Activated effector memory CD4-positive, alpha-beta T cell treated with anti-CD3 and anti-CD28 coated beads, Interleukin-2, amount 50 U/mL, for 16 hours (primary cell): ENCODE results near the gene HDAC4.

Source experiments
- DNase-seq: peaks from one replicate; pipeline ENCODE4 v3.0.0-alpha.2; 2020

The HDAC4 gene

DNA sequence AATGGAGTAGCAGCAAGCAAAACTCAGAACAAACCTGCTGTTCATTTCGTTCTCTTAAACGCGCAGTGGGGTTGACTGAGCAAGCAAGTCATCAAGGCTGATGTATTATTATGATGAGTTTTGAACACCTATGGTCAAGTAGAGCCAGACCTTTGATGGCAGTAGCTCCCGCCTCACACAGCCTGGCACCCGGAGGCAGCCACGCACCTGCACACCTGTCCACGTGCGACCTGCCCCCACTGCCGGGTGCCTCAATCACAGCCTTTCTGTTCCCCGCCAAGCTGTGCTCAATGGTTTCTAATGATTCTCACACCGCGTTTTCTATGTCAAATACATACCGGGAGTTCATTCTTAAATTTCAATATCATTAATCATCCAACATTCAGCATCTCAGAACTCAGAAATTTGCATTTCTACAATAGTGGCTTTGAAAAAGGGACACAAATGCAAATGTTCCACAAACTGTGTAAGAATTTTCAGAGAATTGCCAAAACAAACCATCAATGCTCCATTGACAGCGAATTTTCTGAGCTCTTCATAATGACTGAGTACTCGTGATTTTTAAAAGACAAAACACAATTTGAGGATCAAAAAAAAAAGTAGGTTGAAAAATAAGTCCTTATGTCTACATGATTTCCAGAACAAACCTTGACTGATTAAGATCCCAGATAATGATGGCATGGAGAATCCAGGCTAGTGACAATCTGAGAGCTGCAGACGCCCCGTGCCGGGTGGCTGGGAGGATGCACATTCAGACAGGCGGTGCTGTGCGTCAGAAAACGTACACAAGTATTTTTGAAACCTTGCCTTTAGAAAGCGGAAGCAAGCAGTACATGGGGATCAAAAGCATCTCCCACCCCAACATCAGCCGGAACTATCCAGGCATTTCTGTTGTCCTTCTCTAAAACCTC lies 56.6 kb downstream of the HDAC4 start:
- no peak for DNase-seq

DNA sequence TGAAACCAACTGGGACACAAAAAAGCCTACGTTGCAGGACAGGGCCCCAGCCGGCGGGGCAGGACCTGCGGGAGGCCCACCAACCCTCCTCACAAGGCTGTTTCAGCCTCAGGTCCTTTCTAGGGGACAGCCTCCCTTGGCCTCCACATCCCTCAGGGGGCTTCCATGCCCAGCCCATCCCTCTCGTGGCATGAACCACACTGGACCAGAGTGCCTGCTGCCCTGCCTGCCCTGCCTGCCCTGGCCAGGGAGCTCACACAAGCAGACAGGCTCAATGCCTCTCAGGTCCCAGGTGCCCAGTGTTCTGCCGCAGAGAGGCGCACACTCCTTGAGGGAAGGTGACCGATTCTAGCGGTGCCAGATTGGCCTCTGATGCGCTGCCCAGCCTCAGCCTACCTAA lies 57.4 kb downstream of the HDAC4 start:
- DNase-seq: no peak

DNA sequence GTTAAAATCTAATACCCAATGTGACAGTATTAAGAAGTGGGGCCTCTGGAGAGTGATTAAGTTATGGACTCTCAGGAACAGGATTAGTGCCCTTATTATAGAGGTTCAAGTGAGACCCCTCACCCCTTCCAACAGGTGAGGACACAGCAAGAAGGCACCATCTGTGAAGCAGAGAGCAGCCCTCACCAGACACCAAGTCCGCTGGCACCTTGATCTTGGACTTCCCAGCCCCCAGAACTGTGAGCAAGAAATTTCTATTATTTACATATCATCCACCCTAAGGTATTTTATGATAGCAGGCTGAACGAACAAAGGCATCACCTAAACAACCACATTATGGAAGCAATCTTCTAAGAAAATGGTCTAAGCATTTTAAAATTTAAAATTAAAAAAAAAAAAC lies 59.0 kb downstream of the HDAC4 start:
- DNase-seq: no peak

DNA sequence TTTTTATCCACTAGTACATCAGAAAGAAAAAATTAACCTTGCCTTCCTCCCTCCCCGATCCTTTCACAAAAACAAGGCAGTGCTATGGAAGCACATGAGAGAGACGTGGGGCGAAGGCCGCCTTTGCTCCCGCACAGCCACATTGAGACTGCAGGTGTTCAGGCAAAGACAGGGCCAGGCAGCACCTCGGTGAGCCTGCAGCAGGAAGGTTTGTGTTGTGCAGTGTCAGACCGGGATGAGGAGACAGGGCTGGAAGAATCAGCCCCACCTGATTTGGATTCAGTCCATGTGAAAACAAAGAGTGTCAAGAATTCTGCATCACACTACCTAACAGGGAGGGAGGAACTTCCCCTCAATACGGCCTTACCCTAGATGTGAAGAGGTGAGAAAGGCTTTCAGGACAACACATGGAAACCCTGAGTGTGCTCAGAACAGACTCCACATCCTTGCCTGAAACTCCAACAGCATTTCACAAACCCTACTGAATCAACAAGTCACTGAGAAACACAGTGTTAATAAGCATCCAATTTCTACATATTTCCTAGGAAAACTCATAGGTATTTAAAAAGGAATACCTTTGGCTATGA lies 59.6 kb downstream of the HDAC4 start:
- no peak for DNase-seq

DNA sequence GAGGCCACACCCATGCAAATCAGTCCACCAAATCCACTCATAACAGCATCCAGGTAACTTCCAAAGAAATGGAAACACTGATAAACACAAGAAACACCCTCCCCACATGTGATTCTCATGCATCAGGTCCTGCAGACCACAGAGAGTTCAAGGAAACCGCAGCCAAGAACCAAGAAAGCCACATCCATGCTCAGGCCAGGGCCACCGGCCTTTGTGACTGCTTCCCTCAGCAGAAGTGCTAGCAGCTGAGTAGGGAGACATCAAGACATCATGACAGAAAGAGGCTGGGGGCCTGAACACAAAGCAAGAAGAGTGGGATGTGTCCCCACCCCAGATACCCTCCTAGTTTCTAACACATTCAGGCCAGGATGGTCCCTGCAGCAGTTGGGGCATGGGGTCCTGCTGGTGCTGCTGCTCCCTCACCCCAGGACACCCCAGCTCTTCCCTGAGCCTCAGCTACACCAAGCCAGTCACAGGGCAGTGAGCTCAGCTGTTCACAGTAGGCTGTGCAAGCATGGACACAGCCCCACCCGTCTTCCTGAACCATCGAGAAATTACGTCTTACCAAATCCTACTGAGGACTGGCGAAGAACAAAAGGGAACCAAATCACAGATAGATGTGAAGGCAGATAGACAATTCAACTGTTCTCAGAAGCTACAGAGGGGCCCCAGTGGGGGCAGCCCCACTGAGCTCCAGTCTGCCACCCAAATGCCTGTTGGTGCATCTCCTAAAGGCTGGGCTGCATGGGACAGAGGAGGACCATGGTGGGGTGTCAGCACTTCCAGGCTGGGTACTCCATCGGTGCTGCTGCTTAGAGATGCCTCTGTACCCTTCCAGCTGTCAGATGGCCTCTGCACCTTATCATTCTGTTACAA lies 60.9 kb downstream of the HDAC4 start:
- DNase-seq: no peak

DNA sequence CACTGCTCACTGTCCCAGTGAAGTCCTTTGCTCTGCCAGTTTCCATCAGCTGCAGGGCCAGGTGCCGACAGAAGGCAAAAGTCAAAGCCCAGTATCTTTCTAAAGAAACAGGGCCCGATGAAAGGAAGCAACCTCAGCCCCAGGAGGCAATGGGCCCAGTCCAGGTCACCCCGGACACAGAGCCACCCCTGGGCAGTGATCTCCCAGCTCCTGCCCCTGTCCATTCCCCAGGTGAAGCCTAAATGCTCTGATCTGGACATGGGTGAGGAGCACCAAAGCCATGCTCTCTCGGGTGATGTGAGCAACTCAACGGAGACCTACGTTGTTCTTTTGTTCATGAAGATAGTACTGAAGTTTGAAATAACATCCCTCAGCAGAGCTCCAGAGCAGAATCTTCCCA lies 61.6 kb downstream of the HDAC4 start:
- no peak for DNase-seq

DNA sequence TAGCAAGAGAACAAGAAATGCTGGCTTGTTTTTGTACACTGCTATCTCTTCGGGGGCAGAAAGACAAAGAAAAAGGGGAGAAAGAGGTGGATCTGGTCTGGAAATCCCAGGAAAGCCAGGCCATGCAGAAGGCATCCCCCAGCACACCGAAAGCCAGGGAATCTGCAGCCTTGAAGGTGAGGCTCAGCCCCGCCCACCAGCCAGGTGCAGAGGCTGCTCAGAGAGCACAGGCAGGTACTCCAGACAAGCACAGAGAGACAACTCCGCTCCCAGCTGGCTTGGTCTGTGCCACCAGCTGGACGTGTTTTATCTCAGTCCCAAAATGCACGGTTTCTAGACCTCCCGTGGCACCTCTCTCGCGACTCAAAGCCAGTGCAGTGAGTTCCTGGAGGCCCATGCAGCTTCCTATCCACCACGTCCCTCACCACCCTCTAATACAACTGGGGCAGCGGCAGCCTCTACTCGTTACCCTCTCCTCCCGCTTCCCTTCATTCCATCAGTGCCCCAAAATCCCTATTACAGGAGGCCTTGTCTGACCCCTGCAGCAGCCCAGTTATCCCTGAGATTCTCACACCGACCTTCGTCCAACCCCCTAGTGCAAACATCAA lies 62.8 kb downstream of the HDAC4 start:
- no peak for DNase-seq

DNA sequence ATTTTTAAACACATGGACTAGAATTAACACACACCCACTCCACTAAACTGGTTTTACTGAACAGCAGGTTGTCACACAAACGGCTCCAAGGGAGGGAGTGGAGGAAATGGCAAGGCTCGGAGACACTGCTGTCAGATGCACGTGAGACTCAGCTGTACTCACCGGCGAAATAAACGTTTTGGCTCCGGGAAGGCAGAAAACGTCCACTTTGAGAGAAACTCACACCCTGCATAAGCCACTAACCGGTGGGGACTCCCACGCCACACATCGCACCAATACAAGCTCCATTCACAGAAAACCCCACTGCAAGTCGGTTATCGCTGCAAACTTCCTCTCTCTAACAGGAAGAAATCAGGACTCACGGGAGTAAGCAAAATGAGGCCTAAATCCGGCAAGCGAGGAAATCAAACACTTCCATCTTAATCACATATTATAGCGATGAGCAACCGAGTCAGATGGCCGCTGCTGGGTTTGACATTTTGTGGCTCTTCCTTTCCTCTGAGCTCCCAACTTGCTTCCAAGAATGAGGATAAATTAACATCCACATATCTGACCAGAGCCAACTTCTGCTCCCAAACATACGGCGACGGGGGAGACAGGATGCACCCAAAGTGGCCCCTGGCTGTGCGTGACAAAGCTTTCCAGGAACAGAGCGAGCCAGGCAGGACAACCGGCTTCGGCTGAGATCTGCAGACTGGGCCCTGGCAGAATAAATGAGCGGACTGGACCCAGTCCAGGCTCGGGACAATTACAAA lies 63.5 kb downstream of the HDAC4 start:
- DNase-seq: no peak

DNA sequence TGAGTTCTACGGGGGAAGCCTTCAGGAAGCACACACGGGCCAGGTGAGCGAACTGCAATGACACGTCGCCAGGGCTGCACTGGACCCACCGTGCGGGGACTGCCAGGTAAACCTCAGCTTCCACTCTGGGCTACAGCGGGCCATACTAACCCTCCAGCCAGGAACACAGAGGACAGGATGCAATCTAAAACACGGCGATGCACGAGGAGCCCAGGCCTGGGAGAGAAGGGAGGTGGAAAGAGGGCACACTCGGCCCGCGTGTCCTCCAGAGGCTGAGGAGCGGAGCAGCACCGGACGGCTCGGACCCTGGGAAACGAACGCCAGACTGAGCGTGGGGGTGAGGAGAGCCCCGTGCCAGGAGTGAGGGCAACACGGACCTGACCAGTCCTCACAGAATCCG lies 69.3 kb downstream of the HDAC4 start:
- no peak for DNase-seq

DNA sequence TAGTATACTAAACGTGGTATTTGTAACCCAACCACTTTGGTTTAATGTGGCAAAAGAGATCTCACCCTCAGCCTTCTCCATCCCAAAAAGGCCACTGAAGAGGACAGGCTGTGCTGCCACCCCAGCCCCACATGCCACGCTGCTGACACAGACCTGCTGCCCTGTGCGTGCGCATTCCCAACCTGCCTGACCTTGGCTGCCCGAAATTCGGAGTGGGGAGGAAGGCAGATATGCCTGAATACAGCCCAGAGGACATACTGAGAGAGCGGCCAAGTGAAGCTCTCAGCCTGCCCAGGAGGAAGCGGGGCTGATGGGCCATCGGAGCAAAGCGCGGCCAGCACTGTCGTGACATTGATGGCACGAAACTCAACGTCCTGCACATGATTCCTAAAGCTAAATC lies 70.0 kb downstream of the HDAC4 start:
- DNase-seq: no peak

DNA sequence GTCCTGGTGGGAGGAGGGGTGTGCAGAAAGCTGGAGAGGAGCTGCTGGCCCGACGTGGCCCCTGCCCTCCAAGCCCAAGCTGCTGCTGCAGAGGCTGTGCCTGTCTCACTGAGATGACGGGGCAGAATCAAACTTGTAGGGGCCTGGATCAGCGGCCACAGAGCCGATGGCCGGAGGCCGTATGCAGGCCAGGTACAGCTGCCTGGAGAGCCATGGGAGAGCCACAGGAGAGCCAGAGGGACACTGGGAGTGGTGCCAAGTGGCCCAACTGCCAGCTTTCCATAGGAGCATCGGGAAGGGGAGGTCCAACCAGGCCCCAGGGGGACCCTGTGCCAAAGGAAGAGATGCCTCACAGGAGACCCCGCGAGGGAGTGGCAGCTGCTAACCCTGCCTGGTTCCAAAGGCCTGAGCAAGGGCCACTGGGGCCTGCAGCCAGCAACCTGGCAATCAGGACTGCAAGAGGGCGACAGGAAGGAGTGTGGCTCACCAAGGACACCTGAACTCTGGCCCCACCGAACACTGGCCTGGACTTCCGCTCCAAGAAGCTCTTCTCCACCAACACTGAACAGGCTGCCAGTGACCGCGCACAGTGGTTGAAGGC lies 70.7 kb downstream of the HDAC4 start:
- no peak for DNase-seq

DNA sequence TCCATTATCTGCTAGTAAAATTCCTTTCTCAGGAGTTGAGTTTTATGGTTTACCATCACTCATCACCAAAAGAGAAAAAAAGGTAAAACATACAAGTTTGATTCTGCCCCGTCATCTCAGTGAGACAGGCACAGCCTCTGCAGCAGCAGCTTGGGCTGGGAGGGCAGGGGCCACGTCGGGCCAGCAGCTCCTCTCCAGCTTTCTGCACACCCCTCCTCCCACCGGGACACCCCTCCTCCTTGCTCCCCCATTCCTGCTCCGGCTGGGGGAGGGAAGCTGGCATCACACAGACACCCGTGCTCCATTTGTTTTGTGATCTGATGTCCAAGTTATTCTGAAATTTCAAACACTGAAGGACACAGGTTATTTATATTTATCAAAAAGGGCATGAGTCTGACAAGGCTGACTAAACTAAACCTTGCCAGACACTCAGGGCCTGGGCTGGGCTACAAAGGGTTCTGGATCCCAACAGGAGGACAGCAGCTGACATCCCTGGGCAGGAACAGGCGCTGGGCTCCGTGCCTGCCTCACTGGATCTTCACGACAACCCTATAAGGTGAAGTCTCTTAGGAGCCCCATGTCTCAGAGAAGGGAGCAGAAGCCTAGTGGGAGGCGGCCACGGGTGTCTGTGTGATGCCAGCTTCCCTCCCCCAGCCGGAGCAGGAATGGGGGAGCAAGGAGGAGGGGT lies 71.4 kb downstream of the HDAC4 start:
- DNase-seq: no peak

DNA sequence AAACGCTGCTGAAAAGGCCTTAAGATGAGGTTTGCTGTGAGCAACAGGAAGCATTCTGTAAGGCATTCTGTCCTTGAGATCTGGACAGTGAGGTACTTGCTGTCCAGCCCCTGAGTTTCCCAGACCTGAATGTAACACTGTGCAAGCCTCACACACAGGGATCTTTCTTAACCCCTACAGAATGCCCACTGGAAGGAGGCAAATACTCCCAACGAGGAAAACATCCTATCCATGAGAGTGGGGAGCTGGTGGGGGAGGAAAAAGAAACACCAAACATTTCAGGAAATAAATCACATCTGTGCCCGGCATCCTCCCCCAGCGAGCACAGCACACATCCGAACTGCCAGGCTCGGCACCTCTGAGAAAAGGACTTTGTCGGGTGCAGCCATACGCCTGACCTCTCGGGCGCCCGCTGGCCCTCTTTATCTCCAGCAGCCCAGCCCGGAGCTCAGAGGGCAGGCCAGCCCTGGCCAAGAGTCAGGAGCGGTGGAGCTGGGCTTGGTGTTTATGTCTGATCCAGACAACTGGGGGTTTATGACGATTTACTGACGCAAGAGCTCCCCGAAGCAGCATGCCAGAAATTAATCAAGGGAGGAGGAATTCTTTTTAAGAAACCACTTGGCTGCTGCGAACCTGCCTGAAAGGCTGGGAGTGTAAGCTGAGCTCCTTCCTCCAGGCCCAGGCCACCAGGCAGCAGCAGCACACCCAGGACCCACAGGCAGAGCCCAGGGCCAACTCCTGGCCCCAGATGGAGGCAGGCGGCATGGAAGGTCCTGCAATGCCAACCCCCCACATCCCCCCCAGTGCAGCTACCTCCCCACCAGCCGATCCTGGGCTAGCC lies 72.2 kb downstream of the HDAC4 start:
- DNase-seq: peak; percentile 53

DNA sequence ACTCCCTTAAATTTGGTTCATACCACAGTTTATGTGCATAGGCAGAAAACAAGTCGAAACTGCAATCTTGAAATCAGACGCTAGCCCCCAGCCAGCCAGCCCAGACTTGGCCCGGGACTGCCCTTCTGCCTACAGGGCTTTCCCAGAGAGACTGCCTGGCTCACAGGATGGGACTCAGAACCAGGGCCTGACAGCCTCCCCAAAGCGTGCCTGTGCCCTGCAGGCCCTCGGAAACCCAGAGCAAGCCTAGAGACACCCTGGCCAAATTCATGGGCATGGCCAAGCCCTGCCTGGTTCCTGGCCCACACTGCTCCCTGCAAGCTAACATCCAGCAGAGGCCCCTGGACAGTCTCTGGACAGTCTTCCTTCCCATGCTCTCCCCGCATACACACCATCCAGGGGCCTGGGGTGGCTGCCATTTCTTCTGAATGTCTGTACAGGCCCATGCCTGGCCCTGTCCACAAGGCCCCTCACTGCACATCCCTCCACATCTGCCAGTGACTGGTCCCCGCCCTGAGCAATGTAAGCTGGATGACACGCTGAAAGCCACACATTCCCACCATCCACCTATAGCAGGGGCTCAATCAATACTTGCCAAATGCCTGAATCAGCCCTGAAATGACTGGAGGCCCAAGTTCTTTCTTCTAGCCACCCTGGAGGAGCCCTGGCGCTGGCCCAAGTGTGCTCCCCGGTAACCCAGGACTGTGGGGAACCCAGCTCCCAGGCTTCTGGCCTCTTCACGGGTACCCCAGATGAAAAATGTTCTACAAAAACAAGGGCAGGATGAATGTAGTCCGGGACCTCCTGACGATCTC lies 73.1 kb downstream of the HDAC4 start:
- DNase-seq: peak; percentile 60

DNA sequence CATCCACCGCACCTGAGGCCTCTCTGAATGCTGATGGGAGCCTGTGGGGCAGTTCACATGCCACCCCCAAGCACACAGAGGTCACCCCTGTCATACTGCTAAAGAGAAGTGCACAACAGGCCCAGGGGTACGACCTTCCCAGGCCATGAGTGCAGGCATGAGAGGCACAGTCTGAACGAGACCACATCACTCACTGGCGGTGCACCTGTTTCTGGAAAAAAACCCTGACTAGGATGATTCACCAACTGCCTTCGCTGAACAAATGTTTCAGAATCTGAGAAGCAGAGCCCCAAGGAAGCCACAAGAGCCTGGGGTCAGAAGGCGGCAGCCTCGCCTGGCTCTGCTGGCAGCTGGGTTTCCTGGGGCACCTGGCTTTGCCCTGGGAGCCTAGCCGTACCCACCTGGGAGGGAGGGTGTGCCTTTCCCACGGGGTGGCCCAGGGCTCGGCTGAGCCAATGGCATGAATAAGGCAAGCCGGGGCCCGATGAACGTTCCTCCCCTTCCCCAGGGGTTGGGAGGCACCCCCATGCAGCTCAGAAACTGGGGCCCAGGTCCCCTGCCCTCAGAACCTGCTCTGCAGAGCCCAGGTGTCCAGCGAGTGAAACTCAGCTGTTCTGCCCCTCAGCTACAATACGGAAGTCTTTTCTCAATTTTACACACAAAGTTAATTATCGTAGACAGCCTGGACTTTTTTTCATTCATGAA lies 73.8 kb downstream of the HDAC4 start:
- DNase-seq: peak; percentile 86

DNA sequence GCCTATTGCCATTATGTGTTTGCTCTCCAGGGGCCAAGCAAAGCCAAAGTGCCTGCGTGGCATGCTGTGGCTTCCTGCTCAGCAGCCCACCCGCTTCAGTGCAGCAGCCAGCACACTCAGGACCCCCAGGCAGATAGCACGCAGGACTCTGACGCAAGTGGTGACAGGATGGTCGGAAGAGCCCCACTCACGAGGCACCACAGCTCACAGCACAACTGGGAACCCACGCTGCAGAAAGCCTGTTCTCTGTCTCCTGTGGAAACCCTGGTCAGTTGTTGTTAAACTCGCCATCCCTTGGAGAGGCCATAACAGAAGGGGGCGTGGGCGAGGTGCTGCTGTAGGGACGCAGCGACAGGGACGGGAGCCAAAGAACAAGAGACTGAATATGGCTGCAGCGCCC lies 76.4 kb downstream of the HDAC4 start:
- peak; percentile 38 for DNase-seq

DNA sequence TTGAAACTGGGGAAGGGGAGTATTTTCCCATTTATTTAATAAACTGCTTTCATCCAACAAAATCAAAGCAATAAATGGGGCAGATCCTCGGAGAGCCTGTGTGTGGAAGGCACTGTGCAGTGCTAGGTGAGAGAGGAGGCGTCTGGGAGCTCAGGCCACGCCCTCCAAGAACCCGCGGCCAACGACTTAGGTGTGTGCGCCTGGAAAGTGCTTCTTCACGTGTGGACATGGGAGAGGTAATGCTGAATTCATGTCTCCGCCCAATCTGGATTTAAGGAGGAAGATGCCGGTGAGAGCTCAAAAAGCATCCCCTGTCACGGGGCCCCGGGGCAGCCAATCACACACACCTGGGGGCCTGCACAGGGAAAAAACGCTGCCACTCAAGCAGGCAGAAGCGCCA lies 77.4 kb downstream of the HDAC4 start:
- DNase-seq: peak; percentile 13

DNA sequence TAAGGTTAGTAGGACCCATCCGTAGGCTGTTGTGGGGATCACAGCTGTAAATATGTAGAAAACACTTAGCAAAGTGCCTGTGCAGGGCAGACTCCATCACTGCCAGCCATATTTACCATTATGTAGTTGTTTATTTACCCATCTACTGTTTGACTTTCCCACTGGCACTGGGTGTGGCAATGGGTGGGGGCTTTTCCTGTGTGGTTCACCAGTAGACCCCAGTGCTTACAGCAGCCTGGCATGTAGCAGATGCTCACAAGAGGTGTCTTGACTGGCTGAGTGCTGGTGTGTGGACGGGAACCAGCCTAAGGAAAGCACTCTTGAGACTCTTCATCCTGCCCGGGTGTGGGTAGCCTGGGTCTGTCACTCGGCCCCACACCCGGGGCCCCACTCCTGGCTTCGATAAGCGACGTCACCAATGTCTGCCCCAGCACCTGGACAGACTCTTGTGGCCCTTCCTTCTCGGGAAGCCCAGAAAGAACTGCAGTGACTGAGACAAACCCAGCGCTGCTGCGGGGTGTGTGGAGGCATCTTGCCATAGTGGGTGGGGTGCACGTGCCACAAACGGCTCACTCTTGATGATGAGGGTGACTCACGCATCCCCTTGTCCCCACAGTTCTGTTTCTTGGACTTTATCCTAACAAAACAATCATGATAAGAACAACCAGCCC lies 78.3 kb downstream of the HDAC4 start:
- peak; percentile 66 for DNase-seq
